GM21447 (cell line): ENCODE data around the gene PCBP3.

Source experiments
- ATAC-seq: cut with Tn5 transposase; IDR thresholded peaks from one replicate; pipeline ENCODE4 v1.9.1; 2021; ENCODE audit not compliant: unreplicated experiment

The PCBP3 gene

GRCh38 chr21:45723049-45723958, 79.8 kb downstream of the PCBP3 start:
- no peak for ATAC-seq

- no peak for ATAC-seq
Observed at GRCh38 chr21:45724345-45724961, 80.9 kb downstream of the PCBP3 start.

- no peak for ATAC-seq
Observed at GRCh38 chr21:45724994-45725843, 81.7 kb downstream of the PCBP3 start.

GRCh38 chr21:45725844-45726200, 82.3 kb downstream of the PCBP3 start:
- no peak for ATAC-seq

GRCh38 chr21:45726438-45726837, 82.9 kb downstream of the PCBP3 start:
- no peak for ATAC-seq

GRCh38 chr21:45727390-45727789, 83.9 kb downstream of the PCBP3 start:
- ATAC-seq, result no peak

GRCh38 chr21:45735259-45736000, 91.9 kb downstream of the PCBP3 start:
- ATAC-seq, result no peak

- no peak for ATAC-seq
Observed at GRCh38 chr21:45736042-45736689, 92.6 kb downstream of the PCBP3 start.

GRCh38 chr21:45736690-45737484, 93.4 kb downstream of the PCBP3 start:
- no peak for ATAC-seq

GRCh38 chr21:45737485-45738166, 94.1 kb downstream of the PCBP3 start:
- no peak for ATAC-seq

GRCh38 chr21:45739218-45740087, 95.9 kb downstream of the PCBP3 start:
- no peak for ATAC-seq

- no peak for ATAC-seq
Observed at GRCh38 chr21:45740088-45740440, 96.5 kb downstream of the PCBP3 start.

- ATAC-seq, result no peak
Observed at GRCh38 chr21:45740491-45741357, 97.2 kb downstream of the PCBP3 start.

GRCh38 chr21:45741691-45742090, 98.2 kb downstream of the PCBP3 start:
- no peak for ATAC-seq

- ATAC-seq, result no peak
Observed at GRCh38 chr21:45742247-45742646, 98.7 kb downstream of the PCBP3 start.

GRCh38 chr21:45745256-45745655, 101.7 kb downstream of the PCBP3 start:
- no peak for ATAC-seq

- ATAC-seq, result no peak
Observed at GRCh38 chr21:45747233-45747766, 103.8 kb downstream of the PCBP3 start.
